ENCODE measurements around the gene AFAP1L1.
A peak's percentile ranks its signal among the peaks of the same experiment; 100 is the strongest.
"Not testable (repeated sequence)": the region's sequence is repeated elsewhere in the genome, so short reads cannot be mapped to it uniquely, and the experiment has no call there.

Gene AFAP1L1

DNA sequence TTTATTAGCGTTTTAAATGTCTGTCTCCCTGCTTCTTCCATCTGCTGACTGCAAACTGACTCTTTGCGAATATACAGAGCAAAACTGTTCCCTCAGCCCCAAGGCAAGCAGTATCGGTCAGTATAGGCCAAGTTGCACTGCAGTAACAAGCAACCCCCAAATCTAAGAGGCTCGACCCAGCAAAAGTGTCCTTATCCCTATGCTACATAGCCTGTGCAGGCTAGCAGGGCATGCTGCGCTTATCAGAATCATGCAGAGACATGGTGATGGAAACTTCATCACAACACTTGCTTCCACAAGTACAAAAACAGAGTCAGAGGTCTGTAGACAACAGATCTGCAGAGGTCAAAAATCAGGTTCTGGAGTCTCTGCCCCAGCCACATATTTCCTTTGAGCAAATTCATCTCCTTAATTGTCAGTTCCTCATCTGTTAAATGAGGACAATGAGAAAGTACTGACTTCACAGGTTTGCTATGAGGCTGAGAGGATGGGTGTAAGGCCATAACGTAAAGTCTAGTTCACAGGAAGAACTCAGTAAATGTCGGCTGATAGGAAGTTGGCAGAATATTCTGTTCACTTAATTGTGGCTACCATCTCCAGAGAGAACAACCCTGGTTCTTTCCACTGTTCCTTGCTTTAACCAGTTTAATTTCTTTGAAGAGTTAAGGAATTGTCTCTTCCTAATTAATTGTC lies 117.0 kb downstream of the AFAP1L1 start:
- H3K36me3 ChIP-seq (ENCODE audit: control insufficient read depth in 2 of 2, insufficient read depth in 1 of 2, low read length in 2 of 2), result no peaks in the 10 kb centered on the region
- CTCF ChIA-PET, result interaction anchor here (1.0 to 11.8 kb wide), 4 partner anchors 15 to 176 kb away, joined by 4 to 205 read pairs (median 38); no protein-coding TSS in a partner anchor
- POLR2A ChIA-PET, result no interaction called here
- no peak overlapping the region for H3K4me3 ChIP-seq (ENCODE audit: low read depth, low read length)
- no peaks in the 10 kb centered on the region for H3K9me3 ChIP-seq (ENCODE audit: control insufficient read depth, insufficient read depth, low read depth, low read length)
- H3K4me1 ChIP-seq (ENCODE audit: control insufficient read depth, insufficient read depth, low read length), result no peaks in the 10 kb centered on the region
- TF ChIP-seq ZNF341 (tag by site-specific recombination; IDR thresholded peaks at IDR 0.05; ENCODE audit: low read depth) (no peak), BCL11A (tag by site-specific recombination; IDR thresholded peaks at IDR 0.05; ENCODE audit: low read depth) (no peak), SETDB1 (IDR thresholded peaks at IDR 0.05; ENCODE audit: insufficient read length, low read length) (peak; percentile 12)
- H3K27ac ChIP-seq (ENCODE audit: extremely low read depth, low read depth, low read length), result no peak overlapping the region

- Histone ChIP-seq H3K4me3 (ENCODE audit: low read depth, low read length) (no peak overlapping the region), H3K27ac (ENCODE audit: extremely low read depth, low read depth, low read length) (no peak overlapping the region), H3K9me3 (ENCODE audit: control insufficient read depth, insufficient read depth, low read depth, low read length) (no peaks in the 10 kb centered on the region), H3K4me1 (ENCODE audit: control insufficient read depth, insufficient read depth, low read length) (no peaks in the 10 kb centered on the region), H3K36me3 (ENCODE audit: control insufficient read depth in 2 of 2, insufficient read depth in 1 of 2, low read length in 2 of 2) (no peaks in the 10 kb centered on the region)
- ChIA-PET CTCF (interaction anchor here (0.6 to 11.8 kb wide), 10 partner anchors 8 to 1001 kb away, joined by 3 to 205 read pairs (median 3); no protein-coding TSS in a partner anchor), POLR2A (no interaction called here)
- TF ChIP-seq AEBP2 (tag by site-specific recombination; IDR thresholded peaks at IDR 0.05; ENCODE audit: borderline replicate concordance), result no peak
- TF ChIP-seq BCL6B (tag by site-specific recombination; IDR thresholded peaks at IDR 0.05), result no peak
- peak; percentile 13; the same call in 1 of the 2 replicates for TF ChIP-seq GLIS1 (tag by site-specific recombination; IDR thresholded peaks at IDR 0.05)
- peak; percentile 44; the same call in 1 of the 2 replicates for TF ChIP-seq MZF1 (tag by site-specific recombination; IDR thresholded peaks at IDR 0.05; ENCODE audit: borderline replicate concordance)
- peak; percentile 47 for TF ChIP-seq SP7 (tag by site-specific recombination; IDR thresholded peaks at IDR 0.05)
- 0 out of 2 replicates have a peak, but pooled peaks have one; percentile 35 for TF ChIP-seq SCRT1 (tag by site-specific recombination; IDR thresholded peaks at IDR 0.05; ENCODE audit: borderline replicate concordance)
- peak; percentile 75 for TF ChIP-seq SCRT2 (tag by site-specific recombination; IDR thresholded peaks at IDR 0.05)
- TF ChIP-seq, protein P1, sequence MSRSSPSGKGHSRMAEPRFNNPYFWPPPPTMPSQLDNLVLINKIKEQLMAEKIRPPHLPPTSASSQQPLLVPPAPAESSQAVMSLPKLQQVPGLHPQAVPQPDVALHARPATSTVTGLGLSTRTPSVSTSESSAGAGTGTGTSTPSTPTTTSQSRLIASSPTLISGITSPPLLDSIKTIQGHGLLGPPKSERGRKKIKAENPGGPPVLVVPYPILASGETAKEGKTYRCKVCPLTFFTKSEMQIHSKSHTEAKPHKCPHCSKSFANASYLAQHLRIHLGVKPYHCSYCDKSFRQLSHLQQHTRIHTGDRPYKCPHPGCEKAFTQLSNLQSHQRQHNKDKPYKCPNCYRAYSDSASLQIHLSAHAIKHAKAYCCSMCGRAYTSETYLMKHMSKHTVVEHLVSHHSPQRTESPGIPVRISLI (tag by site-specific recombination; IDR thresholded peaks at IDR 0.05), result no peak
- TF ChIP-seq ZNF701 (tag by site-specific recombination; IDR thresholded peaks at IDR 0.05), result no peak
- TF ChIP-seq ZNF366 (tag by site-specific recombination; conservative IDR thresholded peaks at IDR 0.05), result no peak
- no peak for TF ChIP-seq ZBTB8A (tag by site-specific recombination; IDR thresholded peaks at IDR 0.05)
- TF ChIP-seq ZNF292 (tag by site-specific recombination; IDR thresholded peaks at IDR 0.05; ENCODE audit: borderline replicate concordance, low read depth), result no peak
- no peak for TF ChIP-seq KLF8 (tag by site-specific recombination; IDR thresholded peaks at IDR 0.05)
These were observed 118.2 kb downstream of the AFAP1L1 start for GRCh38 chr5:149389552-149390495.

DNA sequence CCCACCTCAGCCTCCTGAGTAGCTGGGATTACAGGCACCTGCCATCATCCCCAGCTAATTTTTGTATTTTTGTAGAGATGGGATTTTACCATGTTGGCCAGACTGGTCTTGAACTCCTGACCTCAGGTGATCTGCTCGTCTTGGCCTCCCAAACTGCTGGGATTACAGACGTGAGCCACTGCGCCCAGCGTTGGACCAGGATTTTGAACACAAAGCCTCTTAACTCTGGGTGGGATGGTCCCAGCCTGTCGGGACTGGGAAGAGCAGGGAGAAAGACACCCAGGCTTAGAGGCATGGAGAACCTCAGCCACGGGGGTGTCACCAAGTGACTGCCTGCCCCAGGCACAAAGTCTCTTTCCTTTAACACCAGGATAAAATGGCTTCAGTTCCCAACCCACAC lies 119.4 kb downstream of the AFAP1L1 start:
- H3K36me3 ChIP-seq (ENCODE audit: control insufficient read depth in 2 of 2, insufficient read depth in 1 of 2, low read length in 2 of 2); H3K9me3 ChIP-seq (ENCODE audit: control insufficient read depth, insufficient read depth, low read depth, low read length); POLR2A ChIA-PET; H3K27ac ChIP-seq (ENCODE audit: extremely low read depth, low read depth, low read length); H3K4me3 ChIP-seq (ENCODE audit: low read depth, low read length); H3K4me1 ChIP-seq (ENCODE audit: control insufficient read depth, insufficient read depth, low read length): not testable (repeated sequence)
- CTCF ChIA-PET, result interaction anchor here (0.9 to 1.5 kb wide), 5 partner anchors 9 to 172 kb away, joined by 3 to 13 read pairs (median 3); no protein-coding TSS in a partner anchor

Measured in HEK293 (cell line).